CD8-positive, alpha-beta memory T cell (primary cell): ENCODE measurements around the gene AK2. TPM values are rescaled to one million over a fixed set of nuclear protein-coding genes. Genes with fewer than 3 reads are reported as not detected.
A peak's percentile ranks its signal among the peaks of the same experiment; 100 is the strongest.

Experiments used
- CTCF ChIA-PET: fragments of 350-600 bp; sonication (Branson Sonifier 250); formaldehyde crosslinking; loops from one replicate; lab custom pipeline; 2021; ENCODE audit warnings: antibody characterized with exemption; lab: Charles Lee
- POLR2A ChIA-PET: fragments of 350-600 bp; sonication (Branson Sonifier 250); formaldehyde crosslinking; loops from one replicate; lab custom pipeline; 2021; ENCODE audit warnings: antibody characterized with exemption; lab: Charles Lee
- DNase-seq, 5 donors: peaks; one replicate each; pipeline versions ENCODE4 v3.0.0 to v3.0.0-alpha.2; 2020 to 2022; ENCODE audit warnings: mixed read lengths in 1 of 5
- H3K27ac ChIP-seq: one replicate; pipeline ENCODE4 v1.7.0; 2013; ENCODE audit warnings: low read depth, mild to moderate bottlenecking, low read length, moderate library complexity
- H3K27me3 ChIP-seq: 2 replicates; pipeline ENCODE4 v1.7.0; 2013; ENCODE audit warnings: low read length, mild to moderate bottlenecking; ENCODE audit not compliant: insufficient read depth, poor library complexity, severe bottlenecking
- H3K36me3 ChIP-seq: 2 replicates; pipeline ENCODE4 v1.7.0; 2013; ENCODE audit warnings: mild to moderate bottlenecking, low read length, moderate library complexity; ENCODE audit not compliant: insufficient read depth
- H3K4me1 ChIP-seq: 2 replicates; pipeline ENCODE4 v1.7.0; 2013; ENCODE audit warnings: mild to moderate bottlenecking, low read length, moderate library complexity; ENCODE audit not compliant: insufficient read depth
- H3K4me3 ChIP-seq: 2 replicates; pipeline ENCODE4 v1.7.0; 2013; ENCODE audit warnings: mild to moderate bottlenecking, low read length
- H3K9me3 ChIP-seq: 2 replicates; pipeline ENCODE4 v1.7.0; 2013; ENCODE audit warnings: mild to moderate bottlenecking, low read length
- H3K27ac Mint-ChIP-seq, 8 donors: one replicate each; pipeline ENCODE4 v1.8.0; 2020 to 2021; ENCODE audit warnings: mixed read lengths in 8 of 8, mild to moderate bottlenecking in 6 of 8, inconsistent platforms in 3 of 8, moderate library complexity in 3 of 8
- H3K27me3 Mint-ChIP-seq, 2 donors: one replicate each; pipeline ENCODE4 v1.8.0; 2020 to 2021; ENCODE audit warnings: mixed read lengths in 2 of 2, mild to moderate bottlenecking in 1 of 2, moderate library complexity in 1 of 2
- H3K36me3 Mint-ChIP-seq, 3 donors: one replicate each; pipeline ENCODE4 v1.8.0; 2020 to 2021; ENCODE audit warnings: mixed read lengths in 3 of 3, inconsistent platforms in 1 of 3, mild to moderate bottlenecking in 1 of 3
- H3K4me1 Mint-ChIP-seq, 3 donors: one replicate each; pipeline ENCODE4 v1.8.0; 2020 to 2021; ENCODE audit warnings: mixed read lengths in 3 of 3, inconsistent platforms in 1 of 3, mild to moderate bottlenecking in 1 of 3
- H3K4me3 Mint-ChIP-seq, 7 donors: one replicate each; pipeline ENCODE4 v1.8.0; 2020 to 2021; ENCODE audit warnings: mixed read lengths in 7 of 7, mild to moderate bottlenecking in 6 of 7, moderate library complexity in 4 of 7, inconsistent platforms in 2 of 7
- H3K9me3 Mint-ChIP-seq, 5 donors: one replicate each; pipeline ENCODE4 v1.8.0; 2020 to 2022; ENCODE audit warnings: mixed read lengths in 5 of 5, mild to moderate bottlenecking in 3 of 5, moderate library complexity in 2 of 5, inconsistent platforms in 1 of 5
- polyA plus RNA-seq: library from polyadenylated mRNA; unstranded; fragments of 300-500 nt; fragmentation: Illumina TruSeq; gene quantifications from one replicate; pipeline ENCODE4 v1.2.3, GENCODE V29; 2021
- total RNA-seq, 2 experiments: library from RNA; stranded (reverse); gene quantifications; one replicate each; pipeline ENCODE4 v1.2.3, GENCODE V29; 2021

The AK2 gene
- total and polyA plus RNA-seq, 3 experiments from 2014 or later = 110 to 305 (median 288) TPM

DNA sequence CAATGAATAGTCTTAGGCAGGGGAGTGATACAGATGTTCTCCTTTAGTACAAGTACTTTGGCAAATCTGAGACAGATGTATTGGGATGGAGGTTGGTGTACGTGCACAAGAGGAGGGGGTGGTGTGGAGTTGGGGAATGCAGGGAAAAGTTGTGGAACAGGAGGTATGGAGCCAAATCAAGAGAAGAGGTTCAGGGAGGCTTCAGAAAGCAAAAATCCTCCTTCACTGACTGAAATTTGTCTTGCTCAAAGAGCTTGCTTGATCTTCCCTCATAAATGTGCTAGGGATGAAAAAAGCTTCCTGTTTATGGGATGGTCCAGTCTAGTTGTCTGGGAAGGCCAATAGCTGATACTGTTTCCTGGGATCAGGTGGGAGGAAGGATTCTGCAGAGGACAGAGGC is 77.9 kb downstream of the AK2 start:
- Mint-ChIP-seq H3K9me3 (no peaks in the 10 kb centered on the region), H3K36me3 (peaks cover 0 to 24% (median 4%) of the 10 kb centered on the region in 3 donors), H3K4me1 (peaks cover 65 to 89% (median 77%) of the 10 kb centered on the region in 3 donors), H3K27ac (peak overlapping the region in 5 of 8 donors; percentile 17 to 48 (median 24)), H3K27me3 (no peaks in the 10 kb centered on the region), H3K4me3 (peak overlapping the region in 2 of 7 donors; percentile 27 to 50)
- Histone ChIP-seq H3K4me1 (peaks cover 29% of the 10 kb centered on the region), H3K4me3 (no peak overlapping the region), H3K9me3 (no peaks in the 10 kb centered on the region), H3K36me3 (no peaks in the 10 kb centered on the region), H3K27me3 (no peaks in the 10 kb centered on the region), H3K27ac (no peak overlapping the region)
- ChIA-PET CTCF (interaction anchor here (1.3 kb wide), 1 partner anchor 23 kb away, joined by 4 read pairs; no protein-coding TSS in a partner anchor), POLR2A (no interaction called here)
- DNase-seq = no peak

Other genes with a start within 250 kb of the AK2 start
- gene YARS1, start 219.5 kb downstream of the AK2 start, total RNA-seq = 100 to 1,000 TPM; 205 to 219 TPM
- 131 TPM for gene YARS1, start 219.5 kb downstream of the AK2 start, polyA plus RNA-seq
- gene S100PBP, start 219.2 kb downstream of the AK2 start, total RNA-seq = 10 to 100 TPM; 28.6 to 30.6 TPM
- gene S100PBP, start 219.2 kb downstream of the AK2 start, polyA plus RNA-seq = 17.3 TPM
- gene FNDC5, start 166.0 kb downstream of the AK2 start, total RNA-seq = not detected
- gene FNDC5, start 166.0 kb downstream of the AK2 start, polyA plus RNA-seq = 0.77 TPM
- gene HPCA, start 150.4 kb downstream of the AK2 start, total RNA-seq = not detected
- gene HPCA, start 150.4 kb downstream of the AK2 start, polyA plus RNA-seq = not detected
- 1 to 10 TPM; 2.5 to 2.6 TPM for gene TMEM54, start 135.5 kb downstream of the AK2 start, total RNA-seq
- gene TMEM54, start 135.5 kb downstream of the AK2 start, polyA plus RNA-seq = not detected
- 10 to 100 TPM; 39.6 to 39.9 TPM for gene RNF19B, start 72.1 kb downstream of the AK2 start, total RNA-seq
- 4.3 TPM for gene RNF19B, start 72.1 kb downstream of the AK2 start, polyA plus RNA-seq
- 1 to 10 TPM; 2.1 to 2.5 TPM for gene AZIN2, start 44.3 kb upstream of the AK2 start, total RNA-seq
- gene AZIN2, start 44.3 kb upstream of the AK2 start, polyA plus RNA-seq = 4.9 TPM
- 1 to 10 TPM; 5.0 to 5.5 TPM for gene TRIM62, start 145.2 kb upstream of the AK2 start, total RNA-seq
- 7.0 TPM for gene TRIM62, start 145.2 kb upstream of the AK2 start, polyA plus RNA-seq
- 1 to 10 TPM; 8.5 to 9.9 TPM for gene ZNF362, start 219.6 kb upstream of the AK2 start, total RNA-seq
- 26.4 TPM for gene ZNF362, start 219.6 kb upstream of the AK2 start, polyA plus RNA-seq